GM18502 (cell line): ENCODE measurements around the gene CAAP1.
A peak's percentile ranks its signal among the peaks of the same experiment; 100 is the strongest.
"Not testable (repeated sequence)": the region's sequence is repeated elsewhere in the genome, so short reads cannot be mapped to it uniquely, and the experiment has no call there.

Experiments used
- ATAC-seq: cut with Tn5 transposase; IDR thresholded peaks from one replicate; pipeline ENCODE4 v1.9.1; 2021; ENCODE audit warnings: mild to moderate bottlenecking; ENCODE audit not compliant: unreplicated experiment, poor library complexity

The CAAP1 gene

GRCh38 chr9:26892251-26893029 is at the start of gene CAAP1:
CAAP1 (minus strand) TSS chr9:26892802; CDS start chr9:26892715, 87 bp downstream.
- ATAC-seq: peak; percentile 93

GRCh38 chr9:26940779-26941178 is 48.2 kb upstream of the CAAP1 start:
- ATAC-seq: no peak

- ATAC-seq: no peak
Measured at GRCh38 chr9:26939955-26940711, 47.5 kb upstream of the CAAP1 start.

GRCh38 chr9:26937816-26938371 is 45.3 kb upstream of the CAAP1 start:
- ATAC-seq: no peak

- no peak for ATAC-seq
Measured at GRCh38 chr9:26935847-26936246, 43.2 kb upstream of the CAAP1 start.

- ATAC-seq: no peak
Measured at GRCh38 chr9:26928902-26929495, 36.4 kb upstream of the CAAP1 start.

- ATAC-seq: no peak
Measured at GRCh38 chr9:26925609-26926008, 33.0 kb upstream of the CAAP1 start.

- no peak for ATAC-seq
Measured at GRCh38 chr9:26919698-26920097, 27.1 kb upstream of the CAAP1 start.

GRCh38 chr9:26913138-26913668 is 20.6 kb upstream of the CAAP1 start:
- ATAC-seq: no peak

- no peak for ATAC-seq
Measured at GRCh38 chr9:26904671-26905070, 12.1 kb upstream of the CAAP1 start.

GRCh38 chr9:26904070-26904469 is 11.5 kb upstream of the CAAP1 start:
- ATAC-seq: no peak

GRCh38 chr9:26893030-26893676 is 551 bp upstream of the CAAP1 start:
- ATAC-seq: no peak

- peak; percentile 1 for ATAC-seq
Measured at GRCh38 chr9:26891726-26892125, 876 bp downstream of the CAAP1 start.

GRCh38 chr9:26888271-26888670 is 4.3 kb downstream of the CAAP1 start:
- no peak for ATAC-seq

GRCh38 chr9:26882154-26882553 is 10.4 kb downstream of the CAAP1 start:
- ATAC-seq: no peak

GRCh38 chr9:26880262-26880661 is 12.3 kb downstream of the CAAP1 start:
- ATAC-seq: no peak

- ATAC-seq: not testable (repeated sequence)
Measured at GRCh38 chr9:26875155-26875554, 17.4 kb downstream of the CAAP1 start.

- no peak for ATAC-seq
Measured at GRCh38 chr9:26870292-26870691, 22.3 kb downstream of the CAAP1 start.

- no peak for ATAC-seq
Measured at GRCh38 chr9:26863074-26863473, 29.5 kb downstream of the CAAP1 start.

GRCh38 chr9:26856413-26857032 is 36.1 kb downstream of the CAAP1 start:
- ATAC-seq: peak; percentile 77
